Measurements from ENCODE around the gene PPP1R9B.
A peak's percentile ranks its signal among the peaks of the same experiment; 100 is the strongest.

PPP1R9B gene, protein sequence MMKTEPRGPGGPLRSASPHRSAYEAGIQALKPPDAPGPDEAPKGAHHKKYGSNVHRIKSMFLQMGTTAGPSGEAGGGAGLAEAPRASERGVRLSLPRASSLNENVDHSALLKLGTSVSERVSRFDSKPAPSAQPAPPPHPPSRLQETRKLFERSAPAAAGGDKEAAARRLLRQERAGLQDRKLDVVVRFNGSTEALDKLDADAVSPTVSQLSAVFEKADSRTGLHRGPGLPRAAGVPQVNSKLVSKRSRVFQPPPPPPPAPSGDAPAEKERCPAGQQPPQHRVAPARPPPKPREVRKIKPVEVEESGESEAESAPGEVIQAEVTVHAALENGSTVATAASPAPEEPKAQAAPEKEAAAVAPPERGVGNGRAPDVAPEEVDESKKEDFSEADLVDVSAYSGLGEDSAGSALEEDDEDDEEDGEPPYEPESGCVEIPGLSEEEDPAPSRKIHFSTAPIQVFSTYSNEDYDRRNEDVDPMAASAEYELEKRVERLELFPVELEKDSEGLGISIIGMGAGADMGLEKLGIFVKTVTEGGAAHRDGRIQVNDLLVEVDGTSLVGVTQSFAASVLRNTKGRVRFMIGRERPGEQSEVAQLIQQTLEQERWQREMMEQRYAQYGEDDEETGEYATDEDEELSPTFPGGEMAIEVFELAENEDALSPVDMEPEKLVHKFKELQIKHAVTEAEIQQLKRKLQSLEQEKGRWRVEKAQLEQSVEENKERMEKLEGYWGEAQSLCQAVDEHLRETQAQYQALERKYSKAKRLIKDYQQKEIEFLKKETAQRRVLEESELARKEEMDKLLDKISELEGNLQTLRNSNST

GRCh38 chr17:50150354-50151040 is at the start of gene PPP1R9B:
TSS of gene PPP1R9B (minus strand) at chr17:50150677. CDS start at chr17:50150513, 164 bp downstream.
- no peak for DNase-seq

DNA sequence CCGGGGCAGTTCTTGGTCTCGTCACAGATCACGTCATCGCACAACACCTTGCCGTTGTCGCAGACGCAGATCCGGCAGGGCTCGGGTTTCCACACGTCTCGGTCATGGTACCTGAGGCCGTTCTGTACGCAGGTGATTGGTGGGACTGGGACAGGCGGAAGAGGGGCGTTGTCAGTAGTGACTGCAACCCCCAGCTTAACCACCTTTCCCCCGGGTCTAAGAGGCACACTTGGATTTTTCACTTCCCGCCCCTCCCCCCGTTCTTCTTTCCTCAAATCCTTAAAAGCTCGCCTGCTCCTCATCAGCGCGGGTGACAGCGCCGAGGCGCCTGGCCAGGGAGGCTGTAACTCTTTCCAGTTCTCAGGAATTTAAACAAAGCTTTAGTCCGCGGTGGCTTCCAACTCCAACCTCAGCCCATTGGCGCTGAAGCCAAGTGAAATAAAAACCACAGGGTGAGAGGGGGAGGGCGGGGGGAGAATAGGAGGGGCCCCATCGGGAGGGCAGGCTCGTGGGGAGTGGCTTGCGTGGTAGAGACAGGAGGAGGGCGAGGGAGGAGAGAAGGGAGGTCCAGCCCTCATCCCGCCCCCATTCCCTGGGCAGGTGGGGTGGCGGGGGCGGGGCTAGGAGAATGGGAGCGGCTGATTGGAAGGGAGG is 49.5 kb upstream of the PPP1R9B start:
- DNase-seq: peak; percentile 98

DNA sequence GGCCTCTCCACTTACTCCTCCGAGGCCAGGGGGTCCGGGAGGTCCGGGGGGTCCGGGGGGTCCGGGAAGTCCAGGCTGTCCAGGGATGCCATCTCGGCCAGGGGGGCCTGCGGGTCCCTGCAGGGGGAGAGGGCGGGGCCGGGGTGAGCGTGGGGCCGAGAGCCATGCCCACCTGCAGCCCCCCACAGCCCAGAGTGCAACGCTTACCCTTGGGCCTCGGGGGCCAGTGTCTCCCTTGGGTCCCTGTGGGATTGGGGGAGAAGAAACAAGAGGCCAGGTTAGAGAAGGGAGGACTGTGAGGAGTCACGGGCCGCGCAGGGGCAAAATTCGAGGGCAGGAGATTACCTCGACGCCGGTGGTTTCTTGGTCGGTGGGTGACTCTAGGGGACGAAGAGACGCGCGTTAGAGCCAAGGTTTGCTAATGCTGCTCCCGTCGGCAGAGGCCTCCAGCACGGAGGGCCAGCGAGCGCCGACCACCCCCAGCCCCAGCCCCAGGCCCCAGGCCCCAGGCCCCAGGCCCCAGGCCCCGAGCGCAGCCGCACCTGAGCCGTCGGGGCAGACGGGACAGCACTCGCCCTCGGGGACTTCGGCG is 48.8 kb upstream of the PPP1R9B start:
- DNase-seq: no peak

GRCh38 chr17:50198026-50198669 is 47.7 kb upstream of the PPP1R9B start:
- peak; percentile 86 for DNase-seq

GRCh38 chr17:50196826-50197225 is 46.3 kb upstream of the PPP1R9B start:
- DNase-seq: no peak

GRCh38 chr17:50196036-50196435 is 45.6 kb upstream of the PPP1R9B start:
- no peak for DNase-seq

GRCh38 chr17:50194934-50195865 is 44.7 kb upstream of the PPP1R9B start:
- no peak for DNase-seq

DNA sequence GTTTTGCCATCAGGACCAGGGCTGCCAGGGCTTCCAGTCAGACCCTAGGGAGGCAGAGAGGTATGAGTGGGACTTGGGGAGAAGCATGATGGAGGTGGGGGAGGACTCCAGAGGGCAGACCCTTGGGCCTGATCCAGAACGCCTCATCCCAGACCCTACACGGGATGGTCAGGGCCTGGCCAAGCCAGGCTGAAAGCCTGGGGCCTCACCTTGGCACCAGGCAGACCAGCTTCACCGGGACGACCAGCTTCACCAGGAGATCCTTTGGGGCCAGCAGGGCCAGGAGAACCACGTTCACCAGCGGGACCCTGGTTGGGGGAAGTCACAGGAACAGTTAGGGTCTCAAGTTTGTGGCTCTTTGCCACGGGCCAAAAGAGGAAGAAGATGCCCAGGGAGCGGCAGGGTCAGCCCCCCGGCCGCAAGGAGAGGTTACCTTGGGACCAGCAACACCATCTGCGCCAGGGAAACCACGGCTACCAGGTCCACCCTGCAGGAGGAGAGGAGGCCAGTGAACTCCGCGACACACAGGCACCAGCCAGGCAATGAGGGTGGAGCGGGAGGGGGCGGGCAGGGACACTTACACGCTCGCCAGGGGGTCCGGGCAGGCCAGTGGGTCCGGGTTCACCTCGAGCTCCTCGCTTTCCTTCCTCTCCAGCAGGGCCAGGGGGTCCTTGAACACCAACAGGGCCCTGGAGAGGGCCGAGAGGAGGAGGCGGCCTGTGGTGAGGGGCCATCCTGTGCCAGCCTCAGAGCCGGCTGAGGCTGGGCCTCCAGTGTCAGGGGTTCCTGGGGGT is 43.9 kb upstream of the PPP1R9B start:
- no peak for DNase-seq

GRCh38 chr17:50192618-50193291 is 42.3 kb upstream of the PPP1R9B start:
- DNase-seq: no peak

- no peak for DNase-seq
These were observed 41.7 kb upstream of the PPP1R9B start for GRCh38 chr17:50192144-50192617.

- DNase-seq: no peak
These were observed 41.1 kb upstream of the PPP1R9B start for GRCh38 chr17:50191359-50192143.

DNA sequence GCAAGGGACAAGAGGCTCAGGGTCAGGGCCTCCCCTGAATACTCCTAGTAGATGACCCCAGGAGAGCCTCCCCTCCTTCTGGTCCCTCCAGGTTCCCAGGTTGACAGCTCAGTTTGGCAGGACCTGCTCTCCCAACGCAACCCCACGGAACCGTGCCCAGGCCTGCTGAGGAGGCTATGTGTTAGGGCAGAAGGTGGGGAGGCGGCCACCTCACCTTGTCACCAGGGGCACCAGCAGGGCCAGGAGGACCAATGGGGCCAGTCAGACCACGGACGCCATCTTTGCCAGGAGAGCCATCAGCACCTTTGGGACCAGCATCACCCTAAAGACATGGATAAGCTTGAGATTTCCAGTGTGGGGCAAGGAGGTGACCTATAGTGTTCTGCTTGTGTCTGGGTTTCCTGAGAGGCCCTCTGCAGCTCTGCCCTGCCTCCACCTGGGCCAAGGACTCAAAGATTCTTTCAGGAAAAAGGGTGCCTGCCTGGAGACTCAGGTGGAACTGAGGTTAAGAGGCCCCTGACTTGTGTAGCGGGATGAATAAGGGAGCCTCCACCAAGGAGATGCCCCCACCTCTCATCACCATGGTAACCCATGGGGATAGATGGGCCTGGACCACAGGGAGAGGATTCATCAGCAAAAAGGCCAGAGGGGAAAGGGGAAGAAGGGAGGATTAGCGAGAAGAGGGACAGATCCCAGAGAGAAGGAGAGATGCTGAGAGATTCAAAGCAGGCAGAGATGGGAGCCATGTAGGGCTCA is 40.3 kb upstream of the PPP1R9B start:
- DNase-seq: no peak

DNA sequence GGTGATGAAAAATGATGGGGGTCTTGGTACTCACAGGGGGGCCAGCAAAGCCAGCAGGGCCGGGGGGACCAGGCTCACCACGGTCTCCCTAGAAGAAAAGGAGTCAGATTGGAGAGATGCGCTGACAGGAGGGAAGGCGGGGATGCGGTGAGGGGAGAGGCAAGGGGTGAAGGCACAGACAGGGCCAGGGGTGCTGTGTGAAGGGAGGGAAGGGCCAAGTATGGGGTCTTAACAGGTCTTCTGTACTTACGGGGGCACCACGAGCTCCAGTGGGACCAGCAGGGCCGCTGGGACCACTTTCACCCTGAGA is 39.8 kb upstream of the PPP1R9B start:
- no peak for DNase-seq

GRCh38 chr17:50189550-50190292 is 39.2 kb upstream of the PPP1R9B start:
- DNase-seq: no peak

GRCh38 chr17:50188921-50189549 is 38.6 kb upstream of the PPP1R9B start:
- DNase-seq: no peak

DNA sequence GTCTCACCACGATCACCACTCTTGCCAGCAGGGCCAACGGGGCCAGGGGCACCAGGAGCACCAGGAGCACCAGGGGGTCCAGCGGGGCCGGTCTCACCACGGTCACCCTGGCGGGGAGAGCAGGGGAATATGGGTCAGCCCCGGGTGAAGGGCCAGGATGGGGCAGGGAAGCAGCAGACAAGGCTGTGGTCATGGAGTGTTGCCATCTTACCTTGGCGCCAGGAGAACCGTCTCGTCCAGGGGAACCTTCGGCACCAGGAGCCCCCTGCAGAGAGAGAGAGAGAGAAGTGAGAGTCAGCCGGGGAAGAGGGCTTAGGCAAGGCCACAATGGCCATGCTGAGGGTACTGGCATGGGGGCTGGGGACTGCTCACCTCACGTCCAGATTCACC is 38.0 kb upstream of the PPP1R9B start:
- DNase-seq: no peak
